ENCODE measurements around the gene IL15RA. TPM values are rescaled to one million over a fixed set of nuclear protein-coding genes. Genes with fewer than 3 reads are reported as not detected.
"Not testable (repeated sequence)": the region's sequence is repeated elsewhere in the genome, so short reads cannot be mapped to it uniquely, and the experiment has no call there.

The IL15RA gene
- total RNA-seq, 1 experiment from 2014 or later, result 1.9 TPM

GRCh38 chr10:5910323-5911100 is 66.8 kb downstream of the IL15RA start:
- Mint-ChIP-seq H3K27me3 (ENCODE audit: low read depth) (no peaks in the 10 kb centered on the region), H3K27ac (no peak overlapping the region), H3K4me3 (no peak overlapping the region), H3K36me3 (peaks cover 81% of the 10 kb centered on the region), H3K9me3 (no peaks in the 10 kb centered on the region), H3K4me1 (no peaks in the 10 kb centered on the region)
- no peak for DNase-seq (ENCODE audit: low spot score)
- CTCF ChIA-PET, result no interaction called here
- POLR2A ChIA-PET, result no interaction called here
- ATAC-seq, result no peak
- TF ChIP-seq PREB (CRISPR knock-in tag; IDR thresholded peaks at IDR 0.05; ENCODE audit: borderline replicate concordance) (no peak), GABPB1 (CRISPR knock-in tag; IDR thresholded peaks at IDR 0.05) (no peak), FOXP1 (CRISPR knock-in tag; IDR thresholded peaks at IDR 0.05; ENCODE audit: borderline replicate concordance) (no peak), FOXK1 (CRISPR knock-in tag; IDR thresholded peaks at IDR 0.05) (no peak), CBFB (CRISPR knock-in tag; IDR thresholded peaks at IDR 0.05; ENCODE audit: low read depth) (no peak), MAX (CRISPR knock-in tag; IDR thresholded peaks at IDR 0.05) (no peak), ATF1 (CRISPR knock-in tag; IDR thresholded peaks at IDR 0.05) (no peak), KAT7 (CRISPR knock-in tag; IDR thresholded peaks at IDR 0.05; ENCODE audit: borderline replicate concordance) (no peak), NFATC4 (CRISPR knock-in tag; IDR thresholded peaks at IDR 0.05) (no peak), ESRRA (CRISPR knock-in tag; IDR thresholded peaks at IDR 0.05; ENCODE audit: borderline replicate concordance) (no peak), ETV6 (CRISPR knock-in tag; IDR thresholded peaks at IDR 0.05) (no peak), RORB (CRISPR knock-in tag; IDR thresholded peaks at IDR 0.05) (no peak), STAT6 (CRISPR knock-in tag; conservative IDR thresholded peaks at IDR 0.05; ENCODE audit: low read depth) (no peak), JUN (CRISPR knock-in tag; IDR thresholded peaks at IDR 0.05) (no peak), ZNF219 (CRISPR knock-in tag; IDR thresholded peaks at IDR 0.05; ENCODE audit: borderline replicate concordance) (no peak)
- TF ChIP-seq, protein P1, sequence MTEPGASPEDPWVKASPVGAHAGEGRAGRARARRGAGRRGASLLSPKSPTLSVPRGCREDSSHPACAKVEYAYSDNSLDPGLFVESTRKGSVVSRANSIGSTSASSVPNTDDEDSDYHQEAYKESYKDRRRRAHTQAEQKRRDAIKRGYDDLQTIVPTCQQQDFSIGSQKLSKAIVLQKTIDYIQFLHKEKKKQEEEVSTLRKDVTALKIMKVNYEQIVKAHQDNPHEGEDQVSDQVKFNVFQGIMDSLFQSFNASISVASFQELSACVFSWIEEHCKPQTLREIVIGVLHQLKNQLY (CRISPR knock-in tag; IDR thresholded peaks at IDR 0.05), result no peak
- TF ChIP-seq, protein P2, sequence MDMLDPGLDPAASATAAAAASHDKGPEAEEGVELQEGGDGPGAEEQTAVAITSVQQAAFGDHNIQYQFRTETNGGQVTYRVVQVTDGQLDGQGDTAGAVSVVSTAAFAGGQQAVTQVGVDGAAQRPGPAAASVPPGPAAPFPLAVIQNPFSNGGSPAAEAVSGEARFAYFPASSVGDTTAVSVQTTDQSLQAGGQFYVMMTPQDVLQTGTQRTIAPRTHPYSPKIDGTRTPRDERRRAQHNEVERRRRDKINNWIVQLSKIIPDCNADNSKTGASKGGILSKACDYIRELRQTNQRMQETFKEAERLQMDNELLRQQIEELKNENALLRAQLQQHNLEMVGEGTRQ (CRISPR knock-in tag; IDR thresholded peaks at IDR 0.05), result no peak
- TF ChIP-seq, protein P3, sequence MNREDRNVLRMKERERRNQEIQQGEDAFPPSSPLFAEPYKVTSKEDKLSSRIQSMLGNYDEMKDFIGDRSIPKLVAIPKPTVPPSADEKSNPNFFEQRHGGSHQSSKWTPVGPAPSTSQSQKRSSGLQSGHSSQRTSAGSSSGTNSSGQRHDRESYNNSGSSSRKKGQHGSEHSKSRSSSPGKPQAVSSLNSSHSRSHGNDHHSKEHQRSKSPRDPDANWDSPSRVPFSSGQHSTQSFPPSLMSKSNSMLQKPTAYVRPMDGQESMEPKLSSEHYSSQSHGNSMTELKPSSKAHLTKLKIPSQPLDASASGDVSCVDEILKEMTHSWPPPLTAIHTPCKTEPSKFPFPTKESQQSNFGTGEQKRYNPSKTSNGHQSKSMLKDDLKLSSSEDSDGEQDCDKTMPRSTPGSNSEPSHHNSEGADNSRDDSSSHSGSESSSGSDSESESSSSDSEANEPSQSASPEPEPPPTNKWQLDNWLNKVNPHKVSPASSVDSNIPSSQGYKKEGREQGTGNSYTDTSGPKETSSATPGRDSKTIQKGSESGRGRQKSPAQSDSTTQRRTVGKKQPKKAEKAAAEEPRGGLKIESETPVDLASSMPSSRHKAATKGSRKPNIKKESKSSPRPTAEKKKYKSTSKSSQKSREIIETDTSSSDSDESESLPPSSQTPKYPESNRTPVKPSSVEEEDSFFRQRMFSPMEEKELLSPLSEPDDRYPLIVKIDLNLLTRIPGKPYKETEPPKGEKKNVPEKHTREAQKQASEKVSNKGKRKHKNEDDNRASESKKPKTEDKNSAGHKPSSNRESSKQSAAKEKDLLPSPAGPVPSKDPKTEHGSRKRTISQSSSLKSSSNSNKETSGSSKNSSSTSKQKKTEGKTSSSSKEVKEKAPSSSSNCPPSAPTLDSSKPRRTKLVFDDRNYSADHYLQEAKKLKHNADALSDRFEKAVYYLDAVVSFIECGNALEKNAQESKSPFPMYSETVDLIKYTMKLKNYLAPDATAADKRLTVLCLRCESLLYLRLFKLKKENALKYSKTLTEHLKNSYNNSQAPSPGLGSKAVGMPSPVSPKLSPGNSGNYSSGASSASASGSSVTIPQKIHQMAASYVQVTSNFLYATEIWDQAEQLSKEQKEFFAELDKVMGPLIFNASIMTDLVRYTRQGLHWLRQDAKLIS (CRISPR knock-in tag; IDR thresholded peaks at IDR 0.05; ENCODE audit: borderline replicate concordance), result no peak
- TF ChIP-seq, protein P4, sequence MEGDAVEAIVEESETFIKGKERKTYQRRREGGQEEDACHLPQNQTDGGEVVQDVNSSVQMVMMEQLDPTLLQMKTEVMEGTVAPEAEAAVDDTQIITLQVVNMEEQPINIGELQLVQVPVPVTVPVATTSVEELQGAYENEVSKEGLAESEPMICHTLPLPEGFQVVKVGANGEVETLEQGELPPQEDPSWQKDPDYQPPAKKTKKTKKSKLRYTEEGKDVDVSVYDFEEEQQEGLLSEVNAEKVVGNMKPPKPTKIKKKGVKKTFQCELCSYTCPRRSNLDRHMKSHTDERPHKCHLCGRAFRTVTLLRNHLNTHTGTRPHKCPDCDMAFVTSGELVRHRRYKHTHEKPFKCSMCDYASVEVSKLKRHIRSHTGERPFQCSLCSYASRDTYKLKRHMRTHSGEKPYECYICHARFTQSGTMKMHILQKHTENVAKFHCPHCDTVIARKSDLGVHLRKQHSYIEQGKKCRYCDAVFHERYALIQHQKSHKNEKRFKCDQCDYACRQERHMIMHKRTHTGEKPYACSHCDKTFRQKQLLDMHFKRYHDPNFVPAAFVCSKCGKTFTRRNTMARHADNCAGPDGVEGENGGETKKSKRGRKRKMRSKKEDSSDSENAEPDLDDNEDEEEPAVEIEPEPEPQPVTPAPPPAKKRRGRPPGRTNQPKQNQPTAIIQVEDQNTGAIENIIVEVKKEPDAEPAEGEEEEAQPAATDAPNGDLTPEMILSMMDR (IDR thresholded peaks at IDR 0.05), result no peak

DNA sequence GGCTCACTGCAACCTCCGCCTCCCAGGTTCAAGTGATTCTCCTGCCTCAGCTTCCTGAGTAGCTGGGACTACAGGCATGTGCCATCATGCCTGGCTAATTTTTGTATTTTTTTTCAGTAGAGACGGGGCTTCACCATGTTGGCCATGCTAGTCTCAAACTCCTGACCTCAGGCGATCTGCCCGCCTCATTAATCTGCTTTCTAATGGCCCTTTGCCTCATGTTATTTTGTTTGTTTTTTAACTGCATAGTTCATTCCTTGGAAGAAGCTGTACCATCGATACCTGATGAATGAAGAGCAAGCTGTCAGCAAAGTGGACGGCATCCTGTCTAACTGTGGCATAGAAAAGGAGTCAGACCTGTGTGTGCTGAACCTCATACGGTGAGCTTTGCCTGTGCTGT is 68.7 kb downstream of the IL15RA start:
- DNase-seq (ENCODE audit: low spot score); H3K27me3 Mint-ChIP-seq (ENCODE audit: low read depth); CTCF ChIA-PET; H3K4me3 Mint-ChIP-seq; H3K4me1 Mint-ChIP-seq; POLR2A ChIA-PET; H3K9me3 Mint-ChIP-seq; ATAC-seq: not testable (repeated sequence)
- Mint-ChIP-seq H3K36me3 (peaks cover 67% of the 10 kb centered on the region), H3K27ac (peak overlapping the region; percentile 29; the same call in 1 of the 2 replicates)

Data from WTC11 (cell line).